Spinal cord (tissue), 10 donors: ENCODE measurements around the gene BTBD1. TPM values are rescaled to one million over a fixed set of nuclear protein-coding genes. Genes with fewer than 3 reads are reported as not detected.
"Not testable (repeated sequence)": the region's sequence is repeated elsewhere in the genome, so short reads cannot be mapped to it uniquely, and the experiment has no call there.

Experiments used
- DNase-seq, 6 donors: peaks; one replicate each; pipeline versions ENCODE4 v3.0.0 to v3.0.0-alpha.2; 2013 to 2015; ENCODE audit warnings: low spot score in 6 of 6, low read depth in 4 of 6
- H3K27ac ChIP-seq: one replicate; pipeline ENCODE4 v1.5.1; 2013; ENCODE audit warnings: low read depth, low read length, control low read depth
- H3K27me3 ChIP-seq: one replicate; pipeline ENCODE4 v1.6.1; 2013; ENCODE audit warnings: low read length; ENCODE audit not compliant: control insufficient read depth, insufficient read depth
- H3K36me3 ChIP-seq: one replicate; pipeline ENCODE4 v1.6.1; 2013; ENCODE audit warnings: low read length; ENCODE audit not compliant: control insufficient read depth, insufficient read depth
- H3K4me1 ChIP-seq: one replicate; pipeline ENCODE4 v1.6.1; 2013; ENCODE audit warnings: low read length; ENCODE audit not compliant: control insufficient read depth, insufficient read depth
- H3K4me3 ChIP-seq: one replicate; pipeline ENCODE4 v1.5.1; 2013; ENCODE audit warnings: low read depth, low read length, control low read depth
- H3K9me3 ChIP-seq: one replicate; pipeline ENCODE4 v1.6.1; 2013; ENCODE audit warnings: low read length; ENCODE audit not compliant: control insufficient read depth, insufficient read depth
- WGBS: methylation state at CpG from one replicate; pipeline ENCODE4 v1.1.5; 2013; ENCODE audit warnings: missing lambda C conversion rate; ENCODE audit not compliant: insufficient coverage; 5-methylcytosine and 5-hydroxymethylcytosine counted together
- polyA plus RNA-seq, 2 donors: library from polyadenylated mRNA; unstranded; fragments of 120-200 nt; gene quantifications; one replicate each; pipeline ENCODE4 v1.2.1, GENCODE V29; 2013; ENCODE audit not compliant: insufficient read length in 2 of 2
- total RNA-seq, 2 donors: library from RNA; depleted of rRNA in 1 of 2; stranded (reverse); fragments of 120-200 nt in 1 of 2; fragments of >200 nt in 1 of 2; gene quantifications; one replicate each; pipeline versions ENCODE4 v1.2.3 to v1.2.4, GENCODE V29; 2013 to 2014
- donor health status: healthy.

The BTBD1 gene
- total and polyA plus RNA-seq, 4 donors: 71.0 to 149 (median 80.4) TPM

DNA sequence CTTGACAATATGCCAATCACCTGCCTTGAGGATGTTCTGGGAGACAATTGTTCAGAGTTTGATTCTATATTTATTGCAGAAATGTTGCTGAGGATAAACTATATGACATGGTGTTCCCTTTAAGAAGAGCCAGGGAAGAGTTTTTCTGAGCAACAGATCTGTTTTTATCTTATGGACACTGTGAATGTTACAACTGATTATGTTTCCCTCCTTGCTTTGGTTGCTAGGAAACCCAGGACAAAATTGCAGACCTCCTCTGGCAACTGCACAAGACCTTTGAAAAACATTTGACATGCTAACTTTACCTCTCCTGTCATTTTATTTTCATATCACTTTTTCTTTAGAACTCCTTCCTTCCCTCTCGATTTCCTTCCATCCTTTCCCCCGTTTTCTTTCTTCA lies 32.2 kb upstream of the BTBD1 start:
- H3K27me3 ChIP-seq: no peaks in the 10 kb centered on the region
- peaks cover 2% of the 10 kb centered on the region for H3K9me3 ChIP-seq
- no peak overlapping the region for H3K27ac ChIP-seq
- no peak for DNase-seq
- 50% methylated on average over 2 of the region's 2 CpGs for WGBS
- H3K36me3 ChIP-seq: no peaks in the 10 kb centered on the region
- no peak overlapping the region for H3K4me3 ChIP-seq
- H3K4me1 ChIP-seq: no peaks in the 10 kb centered on the region

DNA sequence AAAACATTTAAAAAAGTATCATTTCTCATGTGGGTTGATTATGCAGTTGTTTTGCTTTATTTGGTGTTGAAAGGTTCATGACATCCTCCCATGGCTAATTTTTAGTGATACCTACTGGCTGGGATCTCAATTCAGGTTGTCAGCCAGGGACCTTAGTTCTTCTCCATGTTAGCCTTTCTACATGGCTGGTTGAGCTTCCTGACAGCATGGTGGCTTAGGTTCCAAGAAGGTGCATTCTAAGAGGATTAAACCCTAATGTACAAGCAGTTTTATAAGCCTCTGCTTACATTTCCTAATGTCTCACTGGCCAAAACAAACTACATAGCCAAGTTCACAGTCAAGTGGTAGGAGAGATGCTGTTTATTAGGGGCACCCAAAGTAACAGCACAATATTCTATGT lies 31.0 kb upstream of the BTBD1 start:
- H3K27me3 ChIP-seq: no peaks in the 10 kb centered on the region
- no peak for DNase-seq
- no peak overlapping the region for H3K4me3 ChIP-seq
- peaks cover 2% of the 10 kb centered on the region for H3K9me3 ChIP-seq
- H3K4me1 ChIP-seq: no peaks in the 10 kb centered on the region
- H3K27ac ChIP-seq: no peak overlapping the region
- H3K36me3 ChIP-seq: no peaks in the 10 kb centered on the region

DNA sequence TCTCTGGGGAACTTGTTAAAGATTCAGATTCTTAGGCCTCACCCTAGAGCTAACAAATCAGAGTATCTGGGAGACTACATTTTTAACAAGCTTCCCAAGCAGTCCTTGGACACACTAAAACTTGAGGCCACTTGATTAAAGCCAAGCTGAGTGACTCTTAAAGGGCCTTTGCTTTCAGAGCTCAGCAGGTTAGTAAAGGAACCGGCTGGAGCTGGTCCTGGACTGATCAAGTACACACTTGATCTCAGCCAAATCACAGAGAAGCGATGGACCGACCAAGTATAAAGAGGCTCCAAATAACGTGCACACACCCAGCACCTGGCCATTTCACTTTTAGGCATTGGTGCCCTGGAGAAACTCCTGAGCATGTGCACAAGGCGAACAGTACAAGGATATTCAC lies 27.5 kb upstream of the BTBD1 start:
- Histone ChIP-seq H3K4me3 (no peak overlapping the region), H3K36me3 (no peaks in the 10 kb centered on the region), H3K4me1 (no peaks in the 10 kb centered on the region), H3K9me3 (peaks cover 2% of the 10 kb centered on the region), H3K27me3 (no peaks in the 10 kb centered on the region), H3K27ac (no peak overlapping the region)
- no peak for DNase-seq
- 93% methylated on average over 4 of the region's 5 CpGs for WGBS

DNA sequence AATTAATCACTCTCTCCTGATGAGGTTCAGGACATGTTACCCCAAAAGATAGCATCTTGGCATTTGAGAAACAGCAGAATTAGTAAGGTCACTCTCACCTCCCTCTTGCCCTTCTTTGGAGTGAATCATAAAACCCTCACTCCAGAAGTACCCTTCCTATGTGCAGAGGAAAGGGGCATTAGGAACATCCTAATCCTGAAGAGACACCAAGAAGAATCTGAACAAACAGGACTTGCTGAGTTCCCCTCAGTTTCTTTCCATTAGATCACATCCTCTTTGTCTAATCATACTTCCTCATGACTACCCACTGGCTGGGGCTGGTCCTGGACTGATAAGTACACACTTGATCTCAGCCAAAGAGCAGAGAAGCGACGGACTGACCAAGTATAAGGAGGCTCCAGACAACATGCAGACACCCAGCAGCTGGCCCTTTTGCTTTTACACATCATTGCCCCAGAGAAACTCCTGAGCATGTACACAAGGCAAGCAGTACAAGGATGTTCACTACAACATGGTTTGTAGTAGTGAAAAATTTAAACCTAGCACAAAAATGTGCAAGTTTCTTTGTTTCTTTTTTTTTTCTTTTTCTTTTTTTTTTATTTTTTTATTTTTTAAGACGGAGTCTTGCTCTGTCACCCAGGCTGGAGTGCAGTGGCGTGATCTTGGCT lies 25.4 kb upstream of the BTBD1 start:
- Histone ChIP-seq H3K9me3 (no peaks in the 10 kb centered on the region), H3K27me3 (no peaks in the 10 kb centered on the region), H3K36me3 (no peaks in the 10 kb centered on the region), H3K4me1 (no peaks in the 10 kb centered on the region), H3K27ac (no peak overlapping the region), H3K4me3 (no peak overlapping the region)
- DNase-seq: peak in 1 of 6 donors; percentile 14
- WGBS: 69% methylated on average over 3 of the region's 4 CpGs

DNA sequence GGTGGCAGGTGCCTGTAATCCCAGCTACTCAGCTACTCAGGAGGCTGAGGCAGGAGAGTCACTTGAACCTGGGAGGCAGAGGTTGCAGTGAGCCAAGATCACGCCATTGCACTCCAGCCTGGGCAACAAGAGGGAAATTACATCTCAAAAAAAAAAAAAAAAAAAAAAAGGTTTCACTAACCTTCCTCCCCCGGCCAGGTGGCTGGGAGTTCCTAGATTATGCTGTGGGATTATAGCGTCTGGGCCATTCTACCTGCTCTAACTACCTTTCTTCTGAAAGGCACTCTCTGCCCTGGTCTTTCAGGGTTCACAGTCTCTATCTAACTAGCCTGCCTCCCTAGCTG lies 24.9 kb upstream of the BTBD1 start:
- H3K27ac ChIP-seq, H3K27me3 ChIP-seq, H3K36me3 ChIP-seq, H3K9me3 ChIP-seq, DNase-seq, H3K4me1 ChIP-seq, H3K4me3 ChIP-seq: not testable (repeated sequence)
- WGBS: 100% methylated on average over 1 of the region's 3 CpGs

DNA sequence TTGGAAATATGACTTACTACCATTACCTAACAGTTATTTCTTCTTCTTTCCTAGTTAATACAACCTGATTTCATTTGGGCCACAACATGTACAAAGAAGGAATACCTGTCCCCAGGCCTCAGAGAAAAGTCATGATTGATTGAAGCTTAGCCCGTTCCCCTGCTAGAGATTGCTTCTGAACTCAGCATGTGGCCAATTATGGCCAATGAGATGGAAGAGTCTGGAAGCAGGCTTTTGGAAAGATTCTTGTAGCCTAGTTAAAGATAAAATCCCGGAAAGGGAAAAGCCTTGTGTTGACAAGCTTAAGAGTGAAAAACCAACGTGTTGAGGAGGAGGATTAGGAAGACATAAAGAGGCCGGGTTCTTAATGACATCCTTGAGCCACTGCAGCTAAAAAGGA lies 23.4 kb upstream of the BTBD1 start:
- no peak overlapping the region for H3K27ac ChIP-seq
- H3K4me1 ChIP-seq: no peaks in the 10 kb centered on the region
- peak in 1 of 6 donors; percentile 15 for DNase-seq
- no peaks in the 10 kb centered on the region for H3K36me3 ChIP-seq
- H3K4me3 ChIP-seq: no peak overlapping the region
- H3K9me3 ChIP-seq: no peaks in the 10 kb centered on the region
- 34% methylated on average over 3 of the region's 4 CpGs for WGBS
- H3K27me3 ChIP-seq: no peaks in the 10 kb centered on the region

DNA sequence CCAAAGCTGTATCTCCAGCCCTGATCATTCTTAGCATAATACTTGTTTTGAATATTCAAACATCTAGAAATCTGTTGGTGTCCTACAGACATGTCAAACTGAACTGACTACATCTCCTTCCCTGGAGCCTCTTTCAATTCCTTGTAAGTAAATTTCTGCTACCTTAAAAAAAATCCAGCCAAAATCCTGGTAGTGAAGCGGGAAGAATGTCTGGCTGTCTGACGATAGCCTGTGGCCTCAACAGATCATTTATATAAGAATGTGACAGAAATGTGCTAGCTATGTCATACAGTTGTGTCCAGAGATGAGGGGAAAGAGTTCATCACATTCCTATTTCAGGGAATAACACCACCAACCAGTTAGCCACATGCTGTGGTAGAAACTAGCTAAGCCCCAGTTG lies 21.8 kb upstream of the BTBD1 start:
- Histone ChIP-seq H3K4me3 (no peak overlapping the region), H3K27me3 (no peaks in the 10 kb centered on the region), H3K27ac (no peak overlapping the region), H3K9me3 (no peaks in the 10 kb centered on the region), H3K4me1 (no peaks in the 10 kb centered on the region), H3K36me3 (no peaks in the 10 kb centered on the region)
- no CpG with 5 or more reads among the region's 2 CpGs for WGBS
- DNase-seq: no peak

DNA sequence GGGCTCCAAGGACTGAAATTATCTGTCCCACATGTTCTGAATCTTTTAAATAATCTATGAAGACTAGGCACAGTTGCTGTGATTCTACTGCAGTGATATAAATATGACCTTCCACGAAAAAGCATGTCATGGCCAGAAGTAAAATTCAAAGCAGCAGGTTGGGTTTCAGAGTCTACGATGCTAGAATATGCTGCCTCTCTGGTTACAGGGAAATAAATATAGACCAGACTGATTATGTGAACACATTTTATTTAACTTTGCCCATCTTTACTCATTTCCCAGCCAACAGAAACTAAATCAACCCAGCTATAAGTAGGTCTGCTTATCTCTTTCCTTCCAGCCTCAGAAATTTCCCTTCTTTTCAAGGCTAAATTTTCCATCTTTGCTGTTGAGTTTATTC lies 20.5 kb upstream of the BTBD1 start:
- H3K36me3 ChIP-seq: no peaks in the 10 kb centered on the region
- H3K4me3 ChIP-seq: no peak overlapping the region
- no CpG with 5 or more reads among the region's 2 CpGs for WGBS
- no peak overlapping the region for H3K27ac ChIP-seq
- H3K4me1 ChIP-seq: no peaks in the 10 kb centered on the region
- no peaks in the 10 kb centered on the region for H3K27me3 ChIP-seq
- peak in 1 of 6 donors; percentile 70 for DNase-seq
- H3K9me3 ChIP-seq: no peaks in the 10 kb centered on the region

DNA sequence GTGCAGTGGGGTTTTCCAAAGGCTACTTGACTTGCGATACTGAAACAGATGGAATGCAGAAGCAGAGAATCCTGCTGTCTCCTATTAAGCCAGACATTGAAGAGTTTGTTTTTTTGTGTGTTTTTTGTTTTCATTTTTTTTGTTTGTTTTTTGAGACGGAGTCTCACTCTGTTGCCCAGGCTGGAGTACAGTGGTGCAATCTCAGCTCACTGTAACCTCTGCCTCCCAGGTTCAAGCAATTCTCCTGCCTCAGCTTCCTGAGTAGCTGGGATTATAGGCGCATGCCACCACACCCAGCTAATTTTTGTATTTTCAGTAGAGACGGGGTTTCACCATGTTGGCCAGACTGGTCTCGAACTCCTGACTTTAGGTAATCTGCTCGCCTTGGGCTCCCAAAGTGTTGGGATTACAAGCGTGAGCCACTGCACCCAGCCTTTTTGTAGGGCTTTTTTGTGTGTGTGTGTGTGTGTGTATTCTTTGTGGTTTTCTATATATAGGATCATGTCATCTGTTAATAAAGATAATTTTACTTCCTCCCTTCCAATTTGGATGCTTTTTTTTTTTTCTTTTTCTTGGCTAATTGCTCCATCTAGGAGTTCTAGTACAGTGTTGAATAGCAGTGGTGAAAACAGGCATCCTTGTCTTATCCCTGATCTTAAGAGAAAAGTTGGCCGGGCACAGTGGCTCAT lies 19.0 kb upstream of the BTBD1 start:
- H3K36me3 ChIP-seq, H3K4me3 ChIP-seq, H3K4me1 ChIP-seq, DNase-seq, H3K9me3 ChIP-seq, H3K27me3 ChIP-seq, H3K27ac ChIP-seq: not testable (repeated sequence)
- 100% methylated on average over 2 of the region's 8 CpGs for WGBS

DNA sequence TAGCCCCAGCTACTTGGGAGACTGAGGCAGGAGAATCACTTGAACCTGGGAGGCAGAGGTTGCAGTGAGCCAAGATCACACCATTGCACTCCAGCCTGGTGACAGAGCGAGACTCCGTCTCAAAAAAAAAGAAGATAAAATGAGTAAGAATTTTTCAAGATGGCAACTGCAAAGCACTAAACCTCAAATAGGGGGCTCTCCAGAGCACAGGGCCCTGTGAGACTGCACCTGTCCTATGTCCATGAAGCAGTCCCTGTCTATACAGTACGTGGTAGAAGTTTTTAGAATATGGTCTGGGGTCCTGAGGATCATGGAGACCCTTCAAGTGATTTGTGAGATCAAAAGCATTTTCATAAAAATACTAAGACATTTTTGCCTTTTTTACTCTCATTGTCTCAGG lies 18.4 kb upstream of the BTBD1 start:
- H3K9me3 ChIP-seq, H3K4me3 ChIP-seq, DNase-seq, H3K27ac ChIP-seq, H3K4me1 ChIP-seq, H3K36me3 ChIP-seq, H3K27me3 ChIP-seq: not testable (repeated sequence)
- WGBS: no CpG with 5 or more reads among the region's 3 CpGs
